Vagina (tissue), 2 donors: Measurements from ENCODE around the gene LPO.

Experiments used
- CTCF ChIP-seq, 3 experiments: fragments of 450-650 bp in 2 of 3; fragments of 200-600 bp in 1 of 3; sonication (generic) in 1 of 3; IDR thresholded peaks; one replicate each; pipeline ENCODE4 v1.5.1; 2017 to 2019; ENCODE audit warnings: antibody characterized with exemption in 3 of 3, mild to moderate bottlenecking in 2 of 3, moderate library complexity in 2 of 3
- POLR2A ChIP-seq, 2 donors: fragments of 450-650 bp; IDR thresholded peaks; one replicate each; pipeline ENCODE4 v1.6.1; 2017; ENCODE audit warnings: antibody characterized with exemption in 2 of 2, mild to moderate bottlenecking in 2 of 2, moderate library complexity in 2 of 2
- POLR2AphosphoS5 ChIP-seq, 2 donors: sonication (generic); formaldehyde crosslinking; IDR thresholded peaks; one replicate each; pipeline ENCODE4 v1.9.0; 2017; ENCODE audit warnings: antibody characterized with exemption in 2 of 2, mild to moderate bottlenecking in 2 of 2, low read depth in 1 of 2; ENCODE audit not compliant: insufficient read depth in 1 of 2

GRCh38 chr17:58217766-58218165, 20.6 kb upstream of the LPO start:
- no peak for TF ChIP-seq CTCF (IDR thresholded peaks at IDR 0.05)
- no peak for TF ChIP-seq POLR2A (IDR thresholded peaks at IDR 0.05)
- no peak for TF ChIP-seq POLR2AphosphoS5 (IDR thresholded peaks at IDR 0.05; ENCODE audit: insufficient read depth in 1 of 2, low read depth in 1 of 2)
